Peyer's patch (tissue), 4 donors: ENCODE data around the gene NCAM2. TPM values are rescaled to one million over a fixed set of nuclear protein-coding genes. Genes with fewer than 3 reads are reported as not detected.
"Not testable (repeated sequence)": the region's sequence is repeated elsewhere in the genome, so short reads cannot be mapped to it uniquely, and the experiment has no call there.

Experiments
- DNase-seq, 3 donors: peaks; one replicate each; pipeline ENCODE4 v3.0.0-alpha.2; 2017 to 2019
- H3K27ac ChIP-seq, 4 donors: fragments of 200-600 bp; sonication (generic); one replicate each; pipeline ENCODE4 v1.5.1; 2016 to 2019
- H3K27me3 ChIP-seq, 2 donors: fragments of 200-600 bp; sonication (generic); one replicate each; pipeline ENCODE4 v1.5.1; 2019
- H3K36me3 ChIP-seq, 3 donors: fragments of 200-600 bp; sonication (generic); one replicate each; pipeline ENCODE4 v1.5.1; 2016 to 2019
- H3K4me1 ChIP-seq, 4 donors: fragments of 200-600 bp; sonication (generic); one replicate each; pipeline ENCODE4 v1.5.1; 2016 to 2019
- H3K4me3 ChIP-seq, 4 donors: fragments of 200-600 bp; sonication (generic); 1 replicate in 3 of 4; 2 replicates in 1 of 4; pipeline ENCODE4 v1.5.1; 2016 to 2019; ENCODE audit warnings: mild to moderate bottlenecking in 1 of 4
- H3K9me3 ChIP-seq, 4 donors: fragments of 200-600 bp; sonication (generic); one replicate each; pipeline ENCODE4 v1.5.1; 2016 to 2019; ENCODE audit warnings: mild to moderate bottlenecking in 1 of 4
- POLR2A ChIP-seq, 2 donors: fragments of 450-650 bp; IDR thresholded peaks; one replicate each; pipeline ENCODE4 v1.5.1; 2017; ENCODE audit warnings: antibody characterized with exemption in 2 of 2, mild to moderate bottlenecking in 2 of 2, moderate library complexity in 2 of 2
- total RNA-seq, 4 donors: library from RNA; depleted of rRNA; stranded (reverse); fragments of >200 nt; gene quantifications; one replicate each; pipeline ENCODE4 v1.1.0, GENCODE V29; 2016
- TF ChIP-seq, protein P1 (sequence below), 6 experiments: fragments of 450-650 bp in 4 of 6; fragments of 200-600 bp in 2 of 6; sonication (generic) in 1 of 6; IDR thresholded peaks; one replicate each; pipeline ENCODE4 v1.5.1; 2017 to 2019; ENCODE audit warnings: antibody characterized with exemption in 6 of 6, mild to moderate bottlenecking in 3 of 6, moderate library complexity in 1 of 6

The NCAM2 gene
- total RNA-seq, 4 donors from 2014 or later = 0.13 to 5.8 (median 0.60) TPM

DNA sequence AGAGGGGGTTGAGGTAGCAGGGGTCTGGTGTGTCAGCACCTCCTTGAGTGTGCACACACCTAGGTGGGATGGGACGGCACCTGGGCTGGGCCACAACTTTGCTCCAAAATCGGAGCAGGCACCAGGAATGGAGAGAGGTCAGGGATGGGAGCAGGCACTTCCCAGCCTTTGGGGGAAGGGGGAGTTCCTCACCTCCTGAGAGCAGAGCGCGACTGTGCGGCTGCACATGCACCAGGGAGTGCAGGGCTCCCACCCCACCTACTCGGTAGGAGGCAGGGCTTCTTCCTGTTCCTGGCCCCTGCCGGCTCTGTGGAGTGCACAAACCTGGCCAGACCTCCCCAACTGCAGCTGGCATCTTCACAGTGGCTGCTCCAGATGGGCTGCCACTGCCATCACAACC, 399.3 kb downstream of the NCAM2 start:
- H3K36me3 ChIP-seq = no peaks in the 10 kb centered on the region
- H3K9me3 ChIP-seq = peaks cover 0 to 10% (median 0%) of the 10 kb centered on the region in 4 donors
- TF ChIP-seq, protein P1, sequence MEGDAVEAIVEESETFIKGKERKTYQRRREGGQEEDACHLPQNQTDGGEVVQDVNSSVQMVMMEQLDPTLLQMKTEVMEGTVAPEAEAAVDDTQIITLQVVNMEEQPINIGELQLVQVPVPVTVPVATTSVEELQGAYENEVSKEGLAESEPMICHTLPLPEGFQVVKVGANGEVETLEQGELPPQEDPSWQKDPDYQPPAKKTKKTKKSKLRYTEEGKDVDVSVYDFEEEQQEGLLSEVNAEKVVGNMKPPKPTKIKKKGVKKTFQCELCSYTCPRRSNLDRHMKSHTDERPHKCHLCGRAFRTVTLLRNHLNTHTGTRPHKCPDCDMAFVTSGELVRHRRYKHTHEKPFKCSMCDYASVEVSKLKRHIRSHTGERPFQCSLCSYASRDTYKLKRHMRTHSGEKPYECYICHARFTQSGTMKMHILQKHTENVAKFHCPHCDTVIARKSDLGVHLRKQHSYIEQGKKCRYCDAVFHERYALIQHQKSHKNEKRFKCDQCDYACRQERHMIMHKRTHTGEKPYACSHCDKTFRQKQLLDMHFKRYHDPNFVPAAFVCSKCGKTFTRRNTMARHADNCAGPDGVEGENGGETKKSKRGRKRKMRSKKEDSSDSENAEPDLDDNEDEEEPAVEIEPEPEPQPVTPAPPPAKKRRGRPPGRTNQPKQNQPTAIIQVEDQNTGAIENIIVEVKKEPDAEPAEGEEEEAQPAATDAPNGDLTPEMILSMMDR (IDR thresholded peaks at IDR 0.05) = no peak
- TF ChIP-seq POLR2A (IDR thresholded peaks at IDR 0.05) = no peak
- H3K4me3 ChIP-seq = no peak overlapping the region
- H3K27ac ChIP-seq = no peak overlapping the region
- H3K27me3 ChIP-seq = no peaks in the 10 kb centered on the region
- no peaks in the 10 kb centered on the region for H3K4me1 ChIP-seq
- DNase-seq = no peak

GRCh38 chr21:21401444-21401843, 403.2 kb downstream of the NCAM2 start:
- no peak for DNase-seq
- Histone ChIP-seq H3K9me3 (peaks cover 0 to 9% (median 0%) of the 10 kb centered on the region in 4 donors), H3K27me3 (no peaks in the 10 kb centered on the region), H3K27ac (no peak overlapping the region), H3K4me3 (no peak overlapping the region), H3K36me3 (no peaks in the 10 kb centered on the region), H3K4me1 (no peaks in the 10 kb centered on the region)
- TF ChIP-seq, protein P1 (IDR thresholded peaks at IDR 0.05) = no peak
- no peak for TF ChIP-seq POLR2A (IDR thresholded peaks at IDR 0.05)

DNA sequence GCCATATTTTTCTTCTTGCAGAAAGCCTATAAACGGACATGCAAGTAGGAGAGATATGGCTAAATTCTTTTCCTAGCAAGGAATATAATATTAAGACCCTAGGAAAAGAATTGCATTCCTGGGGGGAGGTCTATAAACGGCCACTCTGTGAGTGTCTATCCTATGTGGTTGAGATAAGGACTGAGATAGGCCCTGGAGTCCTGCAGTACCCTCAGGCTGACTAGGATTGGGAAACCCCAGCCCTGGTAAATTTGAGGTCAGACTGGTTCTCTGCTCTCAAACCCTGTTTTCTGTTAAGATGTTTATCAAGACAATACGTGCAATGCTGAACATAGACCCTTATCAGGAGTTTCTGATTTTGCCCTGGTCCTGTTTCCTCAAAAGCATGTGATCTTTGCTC, 404.0 kb downstream of the NCAM2 start:
- not testable (repeated sequence) for H3K9me3 ChIP-seq, H3K36me3 ChIP-seq, H3K27ac ChIP-seq, H3K4me1 ChIP-seq, H3K4me3 ChIP-seq, H3K27me3 ChIP-seq, DNase-seq

GRCh38 chr21:21404261-21404660, 406.1 kb downstream of the NCAM2 start:
- DNase-seq, H3K36me3 ChIP-seq, H3K27me3 ChIP-seq, H3K9me3 ChIP-seq, H3K27ac ChIP-seq, H3K4me1 ChIP-seq, H3K4me3 ChIP-seq: not testable (repeated sequence)

DNA sequence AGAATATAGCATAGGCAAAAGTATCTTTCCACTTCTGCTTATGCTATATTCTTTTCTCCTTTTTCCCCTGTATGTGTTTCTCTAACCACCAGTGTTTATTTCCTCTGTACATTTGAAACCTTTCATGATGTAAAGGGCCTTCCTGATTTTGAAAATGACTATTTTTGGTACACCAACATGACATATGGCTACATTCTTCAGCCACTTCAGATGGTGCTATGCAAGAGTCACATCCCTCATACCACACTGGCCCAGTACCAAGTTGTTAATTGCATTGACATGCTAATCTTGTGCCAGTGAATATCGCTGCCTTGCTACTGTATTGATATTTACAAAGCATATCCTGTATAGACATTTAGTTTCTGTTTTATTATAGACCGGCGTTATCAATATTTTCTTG, 408.7 kb downstream of the NCAM2 start:
- Histone ChIP-seq H3K9me3 (no peaks in the 10 kb centered on the region), H3K4me3 (no peak overlapping the region), H3K27me3 (no peaks in the 10 kb centered on the region), H3K36me3 (no peaks in the 10 kb centered on the region), H3K27ac (no peak overlapping the region), H3K4me1 (no peaks in the 10 kb centered on the region)
- TF ChIP-seq, protein P1 (IDR thresholded peaks at IDR 0.05) = no peak
- TF ChIP-seq POLR2A (IDR thresholded peaks at IDR 0.05) = no peak
- DNase-seq = no peak

- no peaks in the 10 kb centered on the region for H3K36me3 ChIP-seq
- no peak overlapping the region for H3K27ac ChIP-seq
Observed at GRCh38 chr21:21412096-21412495, 413.9 kb downstream of the NCAM2 start.

GRCh38 chr21:21415741-21416140, 417.5 kb downstream of the NCAM2 start:
- Histone ChIP-seq H3K27me3 (no peaks in the 10 kb centered on the region), H3K9me3 (no peaks in the 10 kb centered on the region), H3K4me3 (no peak overlapping the region), H3K36me3 (no peaks in the 10 kb centered on the region), H3K4me1 (no peaks in the 10 kb centered on the region), H3K27ac (no peak overlapping the region)
- TF ChIP-seq, protein P1 (IDR thresholded peaks at IDR 0.05) = no peak
- no peak for TF ChIP-seq POLR2A (IDR thresholded peaks at IDR 0.05)
- no peak for DNase-seq

More at GRCh38 chr21:21412096-21412495, 413.9 kb downstream of the NCAM2 start:
- TF ChIP-seq, protein P1 (IDR thresholded peaks at IDR 0.05) = no peak
- Histone ChIP-seq H3K4me1 (no peaks in the 10 kb centered on the region), H3K27me3 (no peaks in the 10 kb centered on the region), H3K4me3 (no peak overlapping the region), H3K9me3 (no peaks in the 10 kb centered on the region)
- no peak for DNase-seq
